Esophagus squamous epithelium (tissue), 5 donors: ENCODE results near the gene MRPS11. TPM values are rescaled to one million over a fixed set of nuclear protein-coding genes. Genes with fewer than 3 reads are reported as not detected.

Experiments
- DNase-seq: peaks from one replicate; lab custom pipeline; 2025; lab: John Stamatoyannopoulos, UW
- H3K27ac ChIP-seq, 4 donors: fragments of 200-600 bp; sonication (generic); one replicate each; pipeline ENCODE4 v1.5.1; 2016 to 2019; ENCODE audit warnings: mild to moderate bottlenecking in 1 of 4
- H3K27me3 ChIP-seq, 4 donors: fragments of 200-600 bp; sonication (generic); 1 replicate in 3 of 4; 2 replicates in 1 of 4; pipeline versions ENCODE4 v1.5.1 to v1.6.0; 2017 to 2021; ENCODE audit warnings: antibody characterized with exemption in 1 of 4
- H3K36me3 ChIP-seq, 3 donors: fragments of 200-600 bp; sonication (generic); one replicate each; pipeline ENCODE4 v1.5.1; 2016 to 2019
- H3K4me1 ChIP-seq, 3 donors: fragments of 200-600 bp; sonication (generic); one replicate each; pipeline ENCODE4 v1.5.1; 2017 to 2019
- H3K4me3 ChIP-seq, 4 donors: fragments of 200-600 bp; sonication (generic); 1 replicate in 3 of 4; 2 replicates in 1 of 4; pipeline ENCODE4 v1.5.1; 2016 to 2019; ENCODE audit warnings: mild to moderate bottlenecking in 2 of 4, moderate library complexity in 1 of 4
- H3K9me3 ChIP-seq, 3 donors: fragments of 200-600 bp; sonication (generic); one replicate each; pipeline ENCODE4 v1.5.1; 2016 to 2019
- CTCF ChIP-seq, 6 experiments: fragments of 450-650 bp in 4 of 6; fragments of 200-600 bp in 2 of 6; sonication (generic) in 2 of 6; IDR thresholded peaks; one replicate each; pipeline ENCODE4 v1.5.1; 2016 to 2019; ENCODE audit warnings: antibody characterized with exemption in 6 of 6, mild to moderate bottlenecking in 4 of 6, moderate library complexity in 4 of 6
- POLR2A ChIP-seq, 4 donors: fragments of 450-650 bp; IDR thresholded peaks; one replicate each; pipeline ENCODE4 v1.6.1; 2017; ENCODE audit warnings: antibody characterized with exemption in 4 of 4, mild to moderate bottlenecking in 4 of 4, moderate library complexity in 3 of 4
- WGBS, 2 donors: methylation state at CpG; one replicate each; pipeline ENCODE4 v1.1.5; 2018; 5-methylcytosine and 5-hydroxymethylcytosine counted together
- intact Hi-C: fragments of 100-400 bp; cut with DNase I; formaldehyde crosslinking; loops from one replicate; pipeline ENCODE4 v1.15.0; 2022
- total RNA-seq, 4 donors: library from RNA; depleted of rRNA; stranded (reverse); fragments of >200 nt; gene quantifications; one replicate each; pipeline ENCODE4 v1.1.0, GENCODE V29; 2016
- donor health status: DM: yes; HTN: yes; CAD: no.

MRPS11 gene
- total RNA-seq, 4 donors from 2014 or later: 19.6 to 49.2 (median 28.0) TPM

- Histone ChIP-seq H3K36me3 (peaks cover 5 to 60% (median 16%) of the 10 kb centered on the region in 3 donors), H3K9me3 (no peaks in the 10 kb centered on the region), H3K4me3 (no peak overlapping the region), H3K4me1 (no peaks in the 10 kb centered on the region), H3K27ac (no peak overlapping the region), H3K27me3 (no peaks in the 10 kb centered on the region)
- intact Hi-C loops: loop anchor here (10.0 kb wide), 1 partner anchor 136 kb away; no protein-coding TSS in a partner anchor
- no peak for DNase-seq
- WGBS, 2 donors: 84 to 90% methylated on average over 3 of the region's 3 CpGs
- TF ChIP-seq CTCF (IDR thresholded peaks at IDR 0.05) (no peak), POLR2A (IDR thresholded peaks at IDR 0.05) (no peak)
These were observed 11.7 kb downstream of the MRPS11 start for GRCh38 chr15:88479169-88479568.

GRCh38 chr15:88480981-88481380 lies 13.5 kb downstream of the MRPS11 start:
- Histone ChIP-seq H3K27ac (no peak overlapping the region), H3K4me3 (no peak overlapping the region), H3K36me3 (peaks cover 0 to 42% (median 5%) of the 10 kb centered on the region in 3 donors), H3K9me3 (no peaks in the 10 kb centered on the region), H3K27me3 (no peaks in the 10 kb centered on the region), H3K4me1 (peaks cover 0 to 9% (median 0%) of the 10 kb centered on the region in 3 donors)
- no peak for DNase-seq
- intact Hi-C loops: no loop called here
- TF ChIP-seq POLR2A (IDR thresholded peaks at IDR 0.05) (no peak), CTCF (IDR thresholded peaks at IDR 0.05) (no peak)
- WGBS, 2 donors: 65 to 72% methylated on average over 7 to 8 of the region's 8 CpGs

- Histone ChIP-seq H3K4me1 (peaks cover 0 to 9% (median 0%) of the 10 kb centered on the region in 3 donors), H3K4me3 (no peak overlapping the region), H3K27me3 (no peaks in the 10 kb centered on the region), H3K27ac (no peak overlapping the region), H3K9me3 (no peaks in the 10 kb centered on the region), H3K36me3 (peaks cover 0 to 31% (median 5%) of the 10 kb centered on the region in 3 donors)
- no peak for DNase-seq
- TF ChIP-seq POLR2A (IDR thresholded peaks at IDR 0.05) (no peak), CTCF (IDR thresholded peaks at IDR 0.05) (no peak)
- intact Hi-C loops: no loop called here
- 56 to 65% methylated on average over 1 of the region's 1 CpG for WGBS, 2 donors
These were observed 14.8 kb downstream of the MRPS11 start for GRCh38 chr15:88482263-88482662.

- H3K27ac ChIP-seq: no peak overlapping the region
- H3K9me3 ChIP-seq: no peaks in the 10 kb centered on the region
- H3K4me3 ChIP-seq: no peak overlapping the region
- TF ChIP-seq POLR2A (IDR thresholded peaks at IDR 0.05) (no peak), CTCF (IDR thresholded peaks at IDR 0.05) (no peak)
- peaks cover 0 to 9% (median 0%) of the 10 kb centered on the region in 3 donors for H3K4me1 ChIP-seq
- no peaks in the 10 kb centered on the region for H3K27me3 ChIP-seq
- intact Hi-C loops: no loop called here
- WGBS, 2 donors: 23 to 56% methylated on average over 1 to 9 of the region's 10 CpGs
- no peak for DNase-seq
- H3K36me3 ChIP-seq: peaks cover 0 to 5% (median 0%) of the 10 kb centered on the region in 3 donors
These were observed 17.3 kb downstream of the MRPS11 start for GRCh38 chr15:88484682-88485331.

GRCh38 chr15:88487178-88487795 lies 19.8 kb downstream of the MRPS11 start:
- H3K36me3 ChIP-seq: no peaks in the 10 kb centered on the region
- TF ChIP-seq POLR2A (IDR thresholded peaks at IDR 0.05) (no peak), CTCF (IDR thresholded peaks at IDR 0.05) (no peak)

More at GRCh38 chr15:88487178-88487795, 19.8 kb downstream of the MRPS11 start:
- Histone ChIP-seq H3K27me3 (no peaks in the 10 kb centered on the region), H3K4me1 (peaks cover 0 to 9% (median 0%) of the 10 kb centered on the region in 3 donors), H3K9me3 (no peaks in the 10 kb centered on the region), H3K4me3 (no peak overlapping the region), H3K27ac (no peak overlapping the region)
- intact Hi-C loops: no loop called here
- WGBS, 2 donors: 93% methylated on average over 2 of the region's 2 CpGs
- DNase-seq: no peak
